ENCODE data around the gene HHLA2.

Gene HHLA2

GRCh38 chr3:108391917-108392593 is 95.7 kb downstream of the HHLA2 start:
- no peak for TF ChIP-seq CTCF (IDR thresholded peaks at IDR 0.05; ENCODE audit: borderline replicate concordance, insufficient read depth, low read depth, low read length)
- H3K4me3 ChIP-seq (ENCODE audit: low read depth, low read length): no peak overlapping the region

- TF ChIP-seq CTCF (IDR thresholded peaks at IDR 0.05; ENCODE audit: borderline replicate concordance, insufficient read depth, low read depth, low read length): no peak
- H3K4me3 ChIP-seq (ENCODE audit: low read depth, low read length): no peak overlapping the region
Measured at GRCh38 chr3:108393128-108393900, 97.0 kb downstream of the HHLA2 start.

DNA sequence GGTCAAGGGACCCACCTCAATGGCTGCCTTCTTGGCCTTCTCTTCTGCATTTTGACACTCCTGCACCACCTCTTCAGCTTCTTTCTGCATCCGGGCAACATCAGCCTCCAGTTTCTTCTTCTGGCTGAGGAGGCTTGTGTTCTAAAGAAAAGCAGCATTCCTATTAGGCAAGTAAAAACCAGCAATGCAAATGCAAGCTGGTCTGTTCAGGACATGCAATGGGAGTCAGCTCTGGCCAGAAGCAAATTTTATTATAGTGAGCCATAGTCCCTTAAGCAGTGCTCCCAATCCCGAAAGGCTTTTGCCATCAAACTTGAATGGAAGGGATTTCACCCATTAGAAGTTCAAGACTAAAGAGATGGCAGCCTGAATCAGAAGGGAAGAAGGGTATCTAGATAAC is 97.7 kb downstream of the HHLA2 start:
- no peak for TF ChIP-seq CTCF (IDR thresholded peaks at IDR 0.05; ENCODE audit: borderline replicate concordance, insufficient read depth, low read depth, low read length)
- H3K4me3 ChIP-seq (ENCODE audit: low read depth, low read length): no peak overlapping the region

DNA sequence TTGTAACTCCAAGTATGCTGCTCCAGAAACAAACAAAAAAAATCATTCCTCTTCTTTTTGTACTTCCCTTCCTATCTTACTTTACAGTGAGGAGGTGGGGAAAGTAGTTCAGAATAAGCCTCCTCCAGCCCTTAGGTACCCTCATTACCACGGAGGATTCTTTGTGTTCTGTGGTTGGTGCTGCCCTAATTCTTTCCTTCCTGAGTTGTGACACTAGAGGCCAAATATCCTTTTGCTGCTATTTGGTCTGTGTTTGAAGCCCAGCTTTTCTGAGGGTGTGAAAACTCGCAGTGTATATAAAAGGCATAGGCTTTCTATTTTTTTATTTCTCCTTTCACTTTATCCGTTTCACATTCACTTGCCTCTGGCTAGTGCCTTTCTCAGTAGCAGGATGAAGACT is 98.2 kb downstream of the HHLA2 start:
- H3K4me3 ChIP-seq (ENCODE audit: low read depth, low read length): no peak overlapping the region
- TF ChIP-seq CTCF (IDR thresholded peaks at IDR 0.05; ENCODE audit: borderline replicate concordance, insufficient read depth, low read depth, low read length): no peak

- no peak for TF ChIP-seq CTCF (IDR thresholded peaks at IDR 0.05; ENCODE audit: borderline replicate concordance, insufficient read depth, low read depth, low read length)
- H3K4me3 ChIP-seq (ENCODE audit: low read depth, low read length): no peak overlapping the region
Measured at GRCh38 chr3:108396336-108396735, 100.0 kb downstream of the HHLA2 start.

DNA sequence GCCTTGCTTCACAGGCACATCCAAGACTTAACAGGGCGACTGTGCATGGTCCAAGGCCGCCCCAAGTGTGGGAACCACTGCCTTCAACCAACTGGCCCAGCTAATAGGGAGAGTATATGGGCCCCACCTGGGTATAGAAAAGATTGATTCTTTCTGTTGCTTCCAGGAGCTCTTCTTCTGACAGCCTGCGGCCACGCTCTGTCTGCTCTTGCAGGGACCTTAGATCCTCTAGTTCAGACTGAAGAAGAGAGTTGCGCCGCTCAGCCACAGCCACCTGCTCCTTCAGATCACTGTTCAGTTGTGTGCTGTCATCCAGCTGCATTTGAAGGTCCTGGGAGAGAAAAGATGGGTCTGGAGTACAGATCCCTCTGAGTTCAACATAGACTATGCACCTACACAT is 102.2 kb downstream of the HHLA2 start:
- H3K4me3 ChIP-seq (ENCODE audit: low read depth, low read length): no peak overlapping the region
- no peak for TF ChIP-seq CTCF (IDR thresholded peaks at IDR 0.05; ENCODE audit: borderline replicate concordance, insufficient read depth, low read depth, low read length)

- H3K4me3 ChIP-seq (ENCODE audit: low read depth, low read length): no peak overlapping the region
- no peak for TF ChIP-seq CTCF (IDR thresholded peaks at IDR 0.05; ENCODE audit: borderline replicate concordance, insufficient read depth, low read depth, low read length)
Measured at GRCh38 chr3:108401836-108402235, 105.5 kb downstream of the HHLA2 start.

Measured in GM12875 (cell line).